Gastroesophageal sphincter (tissue), 3 donors: ENCODE data around the gene GPR12.

ENCODE experiments used
- CTCF ChIP-seq, 4 experiments: fragments of 200-600 bp in 2 of 4; fragments of 450-650 bp in 2 of 4; sonication (generic) in 1 of 4; IDR thresholded peaks; one replicate each; pipeline ENCODE4 v1.5.1; 2017 to 2019; ENCODE audit warnings: antibody characterized with exemption in 4 of 4, mild to moderate bottlenecking in 2 of 4, moderate library complexity in 2 of 4
- POLR2AphosphoS5 ChIP-seq: sonication (generic); formaldehyde crosslinking; IDR thresholded peaks from one replicate; pipeline ENCODE4 v1.6.1; 2017; ENCODE audit warnings: antibody characterized with exemption

- TF ChIP-seq CTCF (IDR thresholded peaks at IDR 0.05) (no peak), POLR2AphosphoS5 (no peak)
Measured at GRCh38 chr13:26785838-26786630, 25.4 kb upstream of the GPR12 start.
